ENCODE results near the gene BRSK1.

The BRSK1 gene

DNA sequence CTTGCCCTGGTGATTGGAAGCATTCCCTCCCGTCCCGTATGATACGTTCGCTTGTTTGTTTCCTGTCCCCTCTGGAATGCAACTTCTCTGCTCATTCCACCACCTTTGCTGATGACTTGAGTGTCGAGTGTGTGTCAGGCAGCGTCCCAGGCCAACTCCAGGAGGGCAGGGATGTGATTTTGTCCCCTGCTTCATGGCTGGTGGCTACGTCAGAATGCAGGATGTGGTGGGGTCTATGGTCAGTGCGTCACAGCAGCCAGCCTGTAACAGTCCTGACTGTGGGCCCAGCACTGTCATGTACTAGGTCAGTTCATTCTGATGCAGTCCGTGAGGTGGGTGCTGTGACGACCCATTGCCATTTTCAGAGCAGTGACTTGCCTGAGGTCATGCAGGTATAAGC is 16.2 kb downstream of the BRSK1 start:
- no peak overlapping the region for H3K4me3 ChIP-seq (ENCODE audit: low read depth, low read length)
- peaks cover 56% of the 10 kb centered on the region for H3K36me3 ChIP-seq (ENCODE audit: control insufficient read depth, insufficient read depth, low read length)
- H3K27ac ChIP-seq (ENCODE audit: low read depth, low read length) = no peak overlapping the region
- H3K9me3 ChIP-seq (ENCODE audit: control insufficient read depth, insufficient read depth, low read length) = no peaks in the 10 kb centered on the region
- peaks cover 6% of the 10 kb centered on the region; the same call in 1 of the 2 replicates for H3K4me1 ChIP-seq (ENCODE audit: control insufficient read depth, insufficient read depth, low read length)
- no peak overlapping the region for H3K9ac ChIP-seq (ENCODE audit: low read depth, low read length)
- no peaks in the 10 kb centered on the region for H3K27me3 ChIP-seq (ENCODE audit: control insufficient read depth, insufficient read depth, low read length)

DNA sequence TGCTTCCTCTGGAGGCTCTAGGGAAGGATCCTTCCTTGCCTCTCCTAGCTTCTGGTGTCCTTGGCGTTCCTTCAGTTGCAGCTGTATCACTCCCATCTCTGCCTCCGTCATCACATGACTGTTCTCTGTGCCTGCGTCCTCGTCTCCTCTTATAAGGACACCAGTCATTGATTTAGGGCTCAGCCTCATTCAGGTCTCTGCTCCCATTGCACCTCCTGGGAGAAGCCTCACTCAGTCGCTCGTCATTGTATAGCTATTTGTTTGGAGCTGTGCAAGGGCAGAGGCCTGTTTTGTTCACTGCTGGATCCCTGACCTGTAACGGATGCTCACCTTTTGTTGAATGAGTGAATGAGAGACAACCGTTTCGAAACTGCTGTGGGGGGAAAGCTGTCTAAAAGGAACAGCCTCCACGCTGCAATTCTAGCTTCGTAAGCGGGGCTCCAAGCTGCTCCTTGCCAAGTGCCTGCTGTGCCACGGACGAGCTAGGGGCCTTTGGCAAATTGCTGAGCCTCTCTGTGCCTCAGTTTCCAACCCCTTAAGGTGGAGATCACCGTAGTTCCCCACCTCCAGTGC is 17.2 kb downstream of the BRSK1 start:
- Histone ChIP-seq H3K27me3 (ENCODE audit: control insufficient read depth, insufficient read depth, low read length) (no peaks in the 10 kb centered on the region), H3K4me3 (ENCODE audit: low read depth, low read length) (no peak overlapping the region), H3K9ac (ENCODE audit: low read depth, low read length) (no peak overlapping the region)

DNA sequence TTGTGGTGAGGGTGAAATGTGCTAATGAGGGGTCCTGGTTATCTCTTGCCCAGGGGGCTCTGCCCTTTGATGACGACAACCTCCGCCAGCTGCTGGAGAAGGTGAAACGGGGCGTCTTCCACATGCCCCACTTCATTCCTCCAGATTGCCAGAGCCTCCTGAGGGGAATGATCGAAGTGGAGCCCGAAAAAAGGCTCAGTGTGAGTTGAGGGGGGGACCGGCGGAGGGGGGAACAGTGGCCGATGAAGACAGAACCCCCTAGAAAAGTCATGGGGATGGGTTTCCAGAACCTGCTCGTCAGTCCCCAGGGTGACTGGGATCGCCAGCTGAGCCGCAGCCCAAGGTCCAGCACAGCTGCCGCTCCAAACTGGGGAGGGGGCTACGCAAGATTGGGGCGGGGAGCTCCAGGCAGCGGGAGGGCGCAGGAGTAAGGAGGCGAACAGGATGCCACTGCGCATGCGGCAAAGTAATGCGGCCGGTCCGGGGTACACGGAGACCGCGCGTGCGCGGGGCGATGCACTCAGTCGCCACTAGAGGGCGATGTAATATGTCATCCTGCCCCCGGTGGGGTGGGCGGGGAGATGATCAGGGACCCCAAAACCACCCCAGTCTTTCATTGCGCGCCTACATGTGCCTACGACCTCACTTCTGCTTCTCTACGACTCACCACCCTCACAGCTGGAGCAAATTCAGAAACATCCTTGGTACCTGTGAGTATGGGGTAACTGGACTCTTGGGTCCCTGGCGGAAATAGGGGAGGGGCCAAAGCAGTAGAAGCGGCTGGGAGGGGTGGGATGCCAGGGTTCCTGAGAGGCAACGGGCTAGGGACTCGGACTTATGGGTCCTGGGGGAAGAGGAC is 17.9 kb downstream of the BRSK1 start:
- Histone ChIP-seq H3K27ac (ENCODE audit: low read depth, low read length) (peak overlapping the region; percentile 15), H3K9me3 (ENCODE audit: control insufficient read depth, insufficient read depth, low read length) (no peaks in the 10 kb centered on the region), H3K4me1 (ENCODE audit: control insufficient read depth, insufficient read depth, low read length) (peaks cover 6% of the 10 kb centered on the region; the same call in 1 of the 2 replicates), H3K9ac (ENCODE audit: low read depth, low read length) (no peak overlapping the region), H3K27me3 (ENCODE audit: control insufficient read depth, insufficient read depth, low read length) (no peaks in the 10 kb centered on the region), H3K4me3 (ENCODE audit: low read depth, low read length) (0 out of 2 replicates have a peak overlapping the region, but pooled peaks have one; percentile 3), H3K36me3 (ENCODE audit: control insufficient read depth, insufficient read depth, low read length) (peaks cover 59% of the 10 kb centered on the region)

More for the DNA sequence above, 17.2 kb downstream of the BRSK1 start:
- Histone ChIP-seq H3K4me1 (ENCODE audit: control insufficient read depth, insufficient read depth, low read length) (peaks cover 6% of the 10 kb centered on the region; the same call in 1 of the 2 replicates), H3K36me3 (ENCODE audit: control insufficient read depth, insufficient read depth, low read length) (peaks cover 56% of the 10 kb centered on the region), H3K27ac (ENCODE audit: low read depth, low read length) (no peak overlapping the region), H3K9me3 (ENCODE audit: control insufficient read depth, insufficient read depth, low read length) (no peaks in the 10 kb centered on the region)

DNA sequence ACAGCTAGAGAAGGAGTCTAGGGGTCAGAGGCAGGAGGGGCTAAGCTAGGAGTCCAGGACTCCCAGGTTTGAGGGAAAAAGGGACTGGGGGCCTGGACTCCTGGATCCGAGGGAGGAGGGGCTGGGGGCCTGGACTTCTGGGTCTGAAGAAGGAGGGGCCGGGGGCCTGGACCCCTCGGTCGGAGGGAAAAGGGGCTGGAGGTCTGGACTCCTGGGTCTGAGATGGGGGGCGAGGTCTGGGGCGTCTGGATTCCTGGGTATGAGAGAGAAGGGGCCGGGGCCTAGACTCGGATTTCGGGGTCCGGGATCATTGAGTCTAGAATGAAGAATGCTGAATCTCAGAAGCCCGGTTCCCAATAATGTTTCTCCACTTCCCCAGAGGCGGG is 18.5 kb downstream of the BRSK1 start:
- H3K36me3 ChIP-seq (ENCODE audit: control insufficient read depth, insufficient read depth, low read length) = peaks cover 60% of the 10 kb centered on the region
- no peaks in the 10 kb centered on the region for H3K9me3 ChIP-seq (ENCODE audit: control insufficient read depth, insufficient read depth, low read length)
- H3K4me1 ChIP-seq (ENCODE audit: control insufficient read depth, insufficient read depth, low read length) = peaks cover 6% of the 10 kb centered on the region; the same call in 1 of the 2 replicates
- H3K9ac ChIP-seq (ENCODE audit: low read depth, low read length) = no peak overlapping the region
- no peaks in the 10 kb centered on the region for H3K27me3 ChIP-seq (ENCODE audit: control insufficient read depth, insufficient read depth, low read length)
- H3K4me3 ChIP-seq (ENCODE audit: low read depth, low read length) = no peak overlapping the region
- H3K27ac ChIP-seq (ENCODE audit: low read depth, low read length) = no peak overlapping the region

DNA sequence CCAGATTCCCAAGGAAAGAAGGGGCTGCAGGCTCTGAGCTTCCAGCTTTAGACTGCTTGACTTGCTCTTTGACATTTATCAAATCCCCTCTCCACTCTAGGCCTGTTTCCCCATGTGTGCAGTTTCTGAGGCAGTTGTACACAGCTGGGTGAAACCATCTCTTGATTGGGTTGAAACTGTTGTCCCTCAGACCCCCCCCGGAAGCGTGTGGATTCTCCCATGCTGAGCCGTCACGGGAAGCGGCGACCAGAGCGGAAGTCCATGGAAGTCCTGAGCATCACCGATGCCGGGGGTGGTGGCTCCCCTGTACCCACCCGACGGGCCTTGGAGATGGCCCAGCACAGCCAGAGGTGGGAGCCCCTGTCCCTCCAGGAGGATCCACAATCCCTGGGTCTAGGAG is 19.7 kb downstream of the BRSK1 start:
- peaks cover 65% of the 10 kb centered on the region for H3K36me3 ChIP-seq (ENCODE audit: control insufficient read depth, insufficient read depth, low read length)

DNA sequence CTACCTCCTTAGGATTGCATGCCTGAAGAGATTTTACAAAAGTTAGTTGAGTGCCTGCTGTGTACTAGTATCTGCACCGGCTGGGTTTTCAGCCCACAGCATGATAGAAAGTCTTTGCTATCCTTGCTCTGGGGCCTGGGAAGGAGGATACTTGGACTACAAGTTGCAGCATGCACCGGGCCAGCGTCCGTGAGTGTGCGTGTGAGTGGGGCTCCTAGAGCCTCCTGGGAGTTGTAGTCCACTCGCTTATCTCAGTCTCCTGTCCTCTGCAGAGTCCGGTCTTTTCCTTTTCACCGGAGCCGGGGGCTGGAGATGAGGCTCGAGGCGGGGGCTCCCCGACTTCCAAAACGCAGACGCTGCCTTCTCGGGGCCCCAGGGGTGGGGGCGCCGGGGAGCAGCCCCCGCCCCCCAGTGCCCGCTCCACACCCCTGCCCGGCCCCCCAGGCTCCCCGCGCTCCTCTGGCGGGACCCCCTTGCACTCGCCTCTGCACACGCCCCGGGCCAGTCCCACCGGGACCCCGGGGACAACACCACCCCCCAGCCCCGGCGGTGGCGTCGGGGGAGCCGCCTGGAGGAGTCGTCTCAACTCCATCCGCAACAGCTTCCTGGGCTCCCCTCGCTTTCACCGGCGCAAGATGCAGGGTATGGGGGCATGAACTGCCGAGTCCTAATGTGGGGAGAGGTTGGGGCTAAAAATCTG is 20.6 kb downstream of the BRSK1 start:
- Histone ChIP-seq H3K4me1 (ENCODE audit: control insufficient read depth, insufficient read depth, low read length) (peaks cover 6% of the 10 kb centered on the region; the same call in 1 of the 2 replicates), H3K4me3 (ENCODE audit: low read depth, low read length) (no peak overlapping the region), H3K36me3 (ENCODE audit: control insufficient read depth, insufficient read depth, low read length) (peaks cover 67% of the 10 kb centered on the region), H3K27me3 (ENCODE audit: control insufficient read depth, insufficient read depth, low read length) (no peaks in the 10 kb centered on the region), H3K27ac (ENCODE audit: low read depth, low read length) (no peak overlapping the region), H3K9ac (ENCODE audit: low read depth, low read length) (no peak overlapping the region), H3K9me3 (ENCODE audit: control insufficient read depth, insufficient read depth, low read length) (no peaks in the 10 kb centered on the region)

More for the DNA sequence above, 19.7 kb downstream of the BRSK1 start:
- H3K4me3 ChIP-seq (ENCODE audit: low read depth, low read length) = no peak overlapping the region
- H3K4me1 ChIP-seq (ENCODE audit: control insufficient read depth, insufficient read depth, low read length) = peaks cover 6% of the 10 kb centered on the region; the same call in 1 of the 2 replicates
- H3K9ac ChIP-seq (ENCODE audit: low read depth, low read length) = no peak overlapping the region
- no peaks in the 10 kb centered on the region for H3K27me3 ChIP-seq (ENCODE audit: control insufficient read depth, insufficient read depth, low read length)
- no peak overlapping the region for H3K27ac ChIP-seq (ENCODE audit: low read depth, low read length)
- no peaks in the 10 kb centered on the region for H3K9me3 ChIP-seq (ENCODE audit: control insufficient read depth, insufficient read depth, low read length)

DNA sequence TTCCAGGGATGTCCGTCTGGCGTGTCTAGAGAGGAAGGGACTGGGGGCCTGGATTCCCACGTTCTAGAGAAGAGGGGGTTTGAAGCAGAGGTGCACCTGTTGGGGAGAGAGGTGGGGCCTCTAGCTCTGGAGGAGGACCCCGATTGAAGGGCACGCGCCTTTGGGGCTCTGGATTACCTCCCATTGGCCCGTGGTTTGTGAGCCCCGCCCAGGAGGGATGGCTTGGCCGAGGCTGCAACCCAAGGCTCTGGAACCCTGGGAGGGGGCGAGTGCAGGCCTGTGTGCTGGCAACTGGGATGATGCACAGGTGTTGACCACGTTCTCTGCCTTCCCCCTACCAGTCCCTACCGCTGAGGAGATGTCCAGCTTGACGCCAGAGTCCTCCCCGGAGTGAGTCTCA is 21.2 kb downstream of the BRSK1 start:
- Histone ChIP-seq H3K27ac (ENCODE audit: low read depth, low read length) (no peak overlapping the region), H3K9ac (ENCODE audit: low read depth, low read length) (no peak overlapping the region), H3K36me3 (ENCODE audit: control insufficient read depth, insufficient read depth, low read length) (peaks cover 68% of the 10 kb centered on the region), H3K4me1 (ENCODE audit: control insufficient read depth, insufficient read depth, low read length) (peaks cover 6% of the 10 kb centered on the region; the same call in 1 of the 2 replicates), H3K4me3 (ENCODE audit: low read depth, low read length) (no peak overlapping the region), H3K9me3 (ENCODE audit: control insufficient read depth, insufficient read depth, low read length) (no peaks in the 10 kb centered on the region), H3K27me3 (ENCODE audit: control insufficient read depth, insufficient read depth, low read length) (no peaks in the 10 kb centered on the region)

DNA sequence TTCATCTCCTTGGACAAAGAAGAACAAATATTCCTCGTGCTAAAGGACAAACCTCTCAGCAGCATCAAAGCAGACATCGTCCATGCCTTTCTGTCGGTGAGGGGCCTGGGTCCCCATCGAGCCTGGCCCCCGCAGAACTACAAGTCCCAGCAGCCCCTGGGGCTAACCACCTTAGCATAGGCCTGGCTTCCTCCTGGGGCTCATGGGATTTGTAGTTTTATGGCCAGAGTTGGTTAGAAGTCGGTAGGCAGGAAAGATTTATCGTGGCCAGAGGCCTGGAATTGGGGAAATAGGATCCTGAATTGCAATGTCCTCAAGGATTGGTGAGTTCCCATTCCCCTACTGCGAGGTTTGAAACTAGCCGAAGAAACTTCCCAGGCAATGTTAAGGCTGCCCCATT is 21.7 kb downstream of the BRSK1 start:
- Histone ChIP-seq H3K9me3 (ENCODE audit: control insufficient read depth, insufficient read depth, low read length) (no peaks in the 10 kb centered on the region), H3K27ac (ENCODE audit: low read depth, low read length) (no peak overlapping the region), H3K36me3 (ENCODE audit: control insufficient read depth, insufficient read depth, low read length) (peaks cover 71% of the 10 kb centered on the region), H3K27me3 (ENCODE audit: control insufficient read depth, insufficient read depth, low read length) (no peaks in the 10 kb centered on the region), H3K4me3 (ENCODE audit: low read depth, low read length) (no peak overlapping the region), H3K4me1 (ENCODE audit: control insufficient read depth, insufficient read depth, low read length) (peaks cover 6% of the 10 kb centered on the region; the same call in 1 of the 2 replicates), H3K9ac (ENCODE audit: low read depth, low read length) (no peak overlapping the region)

DNA sequence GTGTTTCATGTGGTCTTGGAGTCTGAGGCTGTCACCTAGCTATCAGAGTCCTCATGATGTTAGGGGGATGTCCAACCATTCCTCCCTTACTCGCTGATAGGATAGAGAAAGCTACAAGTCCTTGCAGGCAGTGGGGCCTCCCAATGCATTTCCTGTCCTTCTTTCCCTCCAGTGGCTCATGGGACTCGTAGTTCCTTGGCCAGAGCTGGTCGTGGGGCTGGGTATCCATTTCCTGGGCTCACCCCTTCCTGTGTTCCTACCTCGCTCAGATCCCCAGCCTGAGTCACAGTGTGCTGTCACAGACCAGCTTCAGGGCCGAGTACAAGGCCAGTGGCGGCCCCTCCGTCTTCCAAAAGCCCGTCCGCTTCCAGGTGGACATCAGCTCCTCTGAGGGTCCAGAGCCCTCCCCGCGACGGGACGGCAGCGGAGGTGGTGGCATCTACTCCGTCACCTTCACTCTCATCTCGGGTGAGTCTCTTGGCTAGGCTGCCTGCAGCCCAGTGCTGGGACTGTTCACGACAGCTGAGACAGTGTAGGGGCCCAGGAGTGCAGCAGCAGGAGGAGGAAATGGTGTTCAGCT is 22.3 kb downstream of the BRSK1 start:
- Histone ChIP-seq H3K4me3 (ENCODE audit: low read depth, low read length) (no peak overlapping the region), H3K9me3 (ENCODE audit: control insufficient read depth, insufficient read depth, low read length) (no peaks in the 10 kb centered on the region), H3K36me3 (ENCODE audit: control insufficient read depth, insufficient read depth, low read length) (peaks cover 74% of the 10 kb centered on the region), H3K4me1 (ENCODE audit: control insufficient read depth, insufficient read depth, low read length) (peaks cover 6% of the 10 kb centered on the region; the same call in 1 of the 2 replicates), H3K9ac (ENCODE audit: low read depth, low read length) (no peak overlapping the region), H3K27ac (ENCODE audit: low read depth, low read length) (no peak overlapping the region), H3K27me3 (ENCODE audit: control insufficient read depth, insufficient read depth, low read length) (no peaks in the 10 kb centered on the region)

DNA sequence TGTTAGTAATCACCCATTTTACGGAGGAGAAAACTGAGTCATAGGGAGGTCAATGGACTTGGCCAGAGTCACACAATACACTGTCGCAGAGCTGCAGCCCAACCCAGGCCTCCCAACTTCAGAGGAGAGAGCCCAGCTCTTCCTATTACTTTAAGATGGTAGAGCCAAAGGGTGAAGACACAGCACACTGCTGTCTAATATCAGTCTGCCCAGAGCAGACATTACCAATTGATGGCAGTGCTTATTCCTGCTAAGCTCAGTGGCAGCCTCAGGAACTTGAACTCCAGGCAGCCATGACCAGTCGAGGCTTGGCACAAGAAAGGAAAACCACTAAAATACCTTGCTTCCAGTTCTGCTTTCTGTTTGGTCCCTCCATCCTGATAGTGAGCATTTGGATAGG is 22.9 kb downstream of the BRSK1 start:
- H3K27ac ChIP-seq (ENCODE audit: low read depth, low read length) = no peak overlapping the region
- no peaks in the 10 kb centered on the region for H3K9me3 ChIP-seq (ENCODE audit: control insufficient read depth, insufficient read depth, low read length)
- H3K36me3 ChIP-seq (ENCODE audit: control insufficient read depth, insufficient read depth, low read length) = peaks cover 74% of the 10 kb centered on the region
- no peak overlapping the region for H3K4me3 ChIP-seq (ENCODE audit: low read depth, low read length)
- H3K4me1 ChIP-seq (ENCODE audit: control insufficient read depth, insufficient read depth, low read length) = peaks cover 2% of the 10 kb centered on the region; the same call in 1 of the 2 replicates
- H3K9ac ChIP-seq (ENCODE audit: low read depth, low read length) = no peak overlapping the region
- no peaks in the 10 kb centered on the region for H3K27me3 ChIP-seq (ENCODE audit: control insufficient read depth, insufficient read depth, low read length)

Data from HUES48 (cell line).